AML-193 (cell line): ENCODE data around the gene NFATC2.
"Not testable (repeated sequence)": the region's sequence is repeated elsewhere in the genome, so short reads cannot be mapped to it uniquely, and the experiment has no call there.

ENCODE experiments used
- DNase-seq, 2 experiments: peaks; one replicate each; lab custom pipeline; 2025; lab: John Stamatoyannopoulos, UW

NFATC2 gene

GRCh38 chr20:51353491-51353890, 189.0 kb downstream of the NFATC2 start:
- DNase-seq: no peak

- no peak for DNase-seq
Measured at GRCh38 chr20:51352791-51353190, 189.7 kb downstream of the NFATC2 start.

- DNase-seq: no peak
Measured at GRCh38 chr20:51350941-51351631, 191.4 kb downstream of the NFATC2 start.

GRCh38 chr20:51348876-51349275, 193.6 kb downstream of the NFATC2 start:
- no peak for DNase-seq

GRCh38 chr20:51347831-51348230, 194.7 kb downstream of the NFATC2 start:
- no peak for DNase-seq

- DNase-seq: no peak
Measured at GRCh38 chr20:51346686-51347485, 195.6 kb downstream of the NFATC2 start.

- no peak for DNase-seq
Measured at GRCh38 chr20:51345601-51346101, 196.9 kb downstream of the NFATC2 start.

GRCh38 chr20:51343802-51344201, 198.7 kb downstream of the NFATC2 start:
- not testable (repeated sequence) for DNase-seq

- DNase-seq: no peak
Measured at GRCh38 chr20:51342510-51343236, 199.8 kb downstream of the NFATC2 start.

GRCh38 chr20:51341581-51341980, 200.9 kb downstream of the NFATC2 start:
- no peak for DNase-seq

GRCh38 chr20:51340451-51340840, 202.1 kb downstream of the NFATC2 start:
- DNase-seq: no peak

GRCh38 chr20:51339721-51340450, 202.6 kb downstream of the NFATC2 start:
- DNase-seq: no peak

GRCh38 chr20:51338692-51339440, 203.7 kb downstream of the NFATC2 start:
- no peak for DNase-seq

- no peak for DNase-seq
Measured at GRCh38 chr20:51337126-51337805, 205.3 kb downstream of the NFATC2 start.
